EL (cell line): ENCODE data around the gene TESK1.
"Not testable (repeated sequence)": the region's sequence is repeated elsewhere in the genome, so short reads cannot be mapped to it uniquely, and the experiment has no call there.

Experiments used
- DNase-seq: peaks from one replicate; pipeline ENCODE4 v3.0.0-alpha.2; 2016

Gene TESK1

DNA sequence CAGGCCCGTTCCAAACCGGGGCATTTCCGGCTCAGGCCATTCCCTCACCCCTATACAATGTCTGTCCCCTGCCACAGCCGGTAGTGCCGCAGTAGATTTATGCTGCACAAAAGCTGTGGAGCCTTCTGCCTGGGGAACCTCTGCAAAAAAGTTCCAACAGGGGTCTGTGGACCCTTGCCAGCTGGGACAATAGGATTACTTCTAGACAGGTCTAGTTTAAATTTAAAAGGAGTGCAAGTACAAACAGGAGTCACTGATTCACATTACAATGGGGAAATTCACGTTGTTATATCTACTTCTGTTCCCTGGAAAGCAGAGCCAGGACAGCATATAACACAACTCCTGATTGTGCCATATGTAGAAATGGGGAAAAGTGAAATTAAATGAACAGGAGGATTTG, 21.5 kb upstream of the TESK1 start:
- not testable (repeated sequence) for DNase-seq

DNA sequence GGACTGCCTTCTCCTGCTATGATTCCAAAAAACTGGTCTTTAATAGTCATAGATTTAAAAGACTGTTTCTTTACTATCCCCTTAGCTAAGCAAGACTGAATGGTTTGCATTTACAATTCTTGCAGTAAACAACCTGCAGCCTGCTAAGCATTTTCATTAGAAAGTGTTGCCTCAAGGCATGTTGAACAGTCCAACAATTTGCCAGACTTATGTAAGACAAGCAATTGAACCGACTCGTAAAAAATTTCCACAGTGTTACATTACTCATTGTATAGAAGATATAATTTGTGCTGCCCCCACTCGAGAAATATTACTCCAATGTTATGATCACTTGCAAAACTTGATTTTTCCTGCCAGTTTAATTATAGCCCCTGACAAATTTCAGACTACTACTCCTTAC, 20.4 kb upstream of the TESK1 start:
- not testable (repeated sequence) for DNase-seq

DNA sequence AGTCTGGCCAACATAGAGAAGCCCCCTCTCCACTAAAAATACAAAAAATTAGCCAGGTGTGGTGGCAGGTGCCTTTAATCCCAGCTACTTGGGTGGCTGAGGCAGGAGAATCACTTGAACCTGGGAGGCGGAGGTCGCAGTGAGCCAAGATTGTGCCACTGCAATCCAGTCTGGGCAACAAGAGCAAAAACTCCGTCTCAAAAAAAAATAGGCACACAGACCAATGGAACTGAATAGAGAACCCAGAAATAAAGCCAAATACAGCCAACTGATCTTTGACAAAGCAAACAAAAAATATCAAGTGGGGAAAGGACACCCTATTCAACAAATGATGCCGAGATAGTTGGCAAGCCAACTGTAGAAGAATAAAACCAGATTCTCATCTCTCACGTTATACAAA, 16.6 kb upstream of the TESK1 start:
- DNase-seq, result not testable (repeated sequence)

DNA sequence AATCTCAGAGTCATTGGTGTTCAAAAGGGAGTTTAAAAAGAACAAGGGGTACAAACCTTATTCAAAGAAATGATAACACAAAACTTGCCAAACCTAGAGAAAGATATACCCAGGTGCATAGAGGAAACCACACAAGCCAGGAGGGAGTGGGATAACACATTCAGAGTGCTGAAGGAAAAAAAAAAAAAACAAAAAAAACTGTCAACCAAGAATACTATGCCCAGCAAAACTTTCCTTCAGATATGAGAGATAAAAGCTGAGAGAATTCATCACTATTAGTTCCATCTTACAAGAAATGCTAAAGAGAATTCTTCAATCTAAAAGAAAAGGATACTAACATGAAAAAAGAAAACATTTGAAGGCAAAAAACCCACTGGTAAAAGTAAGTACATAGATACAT, 11.5 kb upstream of the TESK1 start:
- no peak for DNase-seq

DNA sequence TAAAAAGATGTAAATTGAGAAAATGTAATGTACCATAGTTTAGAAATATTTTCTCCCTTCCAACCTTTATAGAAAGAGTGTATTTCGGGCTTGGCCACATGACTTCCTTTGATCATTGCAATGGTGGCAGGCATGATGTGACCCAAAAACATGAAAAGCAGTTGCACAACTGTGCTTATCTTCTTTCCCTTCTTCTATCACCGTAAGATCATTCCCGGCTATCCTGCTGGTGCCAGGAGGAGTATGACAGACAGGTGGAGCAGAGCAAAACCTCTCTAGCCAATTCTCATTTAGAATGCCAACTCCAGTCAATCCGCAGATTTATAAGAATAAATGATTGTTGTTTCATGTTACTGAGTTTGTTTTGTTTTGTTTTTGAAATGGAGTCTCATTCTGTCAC, 10.6 kb upstream of the TESK1 start:
- DNase-seq, result no peak

DNA sequence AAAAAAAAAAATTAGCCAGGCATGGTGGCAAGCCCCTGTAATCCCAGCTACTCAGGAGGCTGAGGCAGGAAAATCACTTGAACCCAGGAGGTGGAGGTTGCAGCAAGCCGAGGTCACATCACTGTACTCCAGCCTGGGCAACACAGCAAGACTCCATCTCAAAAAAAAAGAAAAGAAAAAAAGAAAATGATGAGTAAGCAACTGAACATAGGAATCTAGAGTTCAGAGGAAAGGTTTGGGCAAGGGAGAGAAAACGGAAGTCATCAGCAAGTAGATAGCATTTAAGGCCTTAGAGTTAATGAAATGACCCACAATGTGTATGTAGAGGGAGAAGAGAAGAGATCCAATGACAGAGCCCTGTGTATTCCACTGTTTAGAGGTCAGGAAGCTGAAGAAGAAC, 8.2 kb upstream of the TESK1 start:
- DNase-seq, result not testable (repeated sequence)

DNA sequence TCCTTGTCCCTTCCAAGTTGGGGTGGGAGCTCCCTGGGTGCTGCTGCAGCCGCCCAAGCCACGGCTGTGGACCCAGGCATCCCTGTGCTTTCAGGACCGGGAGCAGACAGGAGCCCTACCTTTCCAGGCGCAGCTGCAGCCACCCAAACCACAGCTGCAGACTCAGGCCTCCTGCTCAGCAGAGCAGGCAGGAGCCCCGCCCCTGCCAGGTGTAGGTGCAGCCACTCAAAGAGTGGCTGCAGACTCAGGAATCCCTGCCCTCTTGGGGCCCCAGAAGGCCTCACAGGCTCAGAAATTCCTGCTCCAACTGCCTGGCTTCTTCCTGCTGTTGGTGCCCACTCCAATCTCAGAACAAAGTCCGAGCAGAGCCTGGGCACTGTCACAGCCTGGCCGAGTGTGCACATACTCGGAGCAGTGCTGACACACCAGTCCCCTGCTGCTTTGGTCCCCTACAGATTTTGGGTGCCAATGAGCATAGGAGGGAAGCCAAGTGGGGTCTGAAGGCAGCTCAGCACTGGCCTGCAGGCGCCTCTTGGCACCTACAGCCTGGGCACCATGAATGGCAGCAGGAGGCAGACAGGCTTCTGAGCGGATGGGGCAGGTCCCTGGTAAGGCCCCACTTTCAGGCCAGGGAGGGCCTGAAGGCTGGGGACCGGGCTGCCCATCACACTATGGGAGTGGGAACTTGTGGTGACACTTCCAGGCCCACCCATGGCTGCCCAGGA, 6.0 kb upstream of the TESK1 start:
- DNase-seq, result no peak

DNA sequence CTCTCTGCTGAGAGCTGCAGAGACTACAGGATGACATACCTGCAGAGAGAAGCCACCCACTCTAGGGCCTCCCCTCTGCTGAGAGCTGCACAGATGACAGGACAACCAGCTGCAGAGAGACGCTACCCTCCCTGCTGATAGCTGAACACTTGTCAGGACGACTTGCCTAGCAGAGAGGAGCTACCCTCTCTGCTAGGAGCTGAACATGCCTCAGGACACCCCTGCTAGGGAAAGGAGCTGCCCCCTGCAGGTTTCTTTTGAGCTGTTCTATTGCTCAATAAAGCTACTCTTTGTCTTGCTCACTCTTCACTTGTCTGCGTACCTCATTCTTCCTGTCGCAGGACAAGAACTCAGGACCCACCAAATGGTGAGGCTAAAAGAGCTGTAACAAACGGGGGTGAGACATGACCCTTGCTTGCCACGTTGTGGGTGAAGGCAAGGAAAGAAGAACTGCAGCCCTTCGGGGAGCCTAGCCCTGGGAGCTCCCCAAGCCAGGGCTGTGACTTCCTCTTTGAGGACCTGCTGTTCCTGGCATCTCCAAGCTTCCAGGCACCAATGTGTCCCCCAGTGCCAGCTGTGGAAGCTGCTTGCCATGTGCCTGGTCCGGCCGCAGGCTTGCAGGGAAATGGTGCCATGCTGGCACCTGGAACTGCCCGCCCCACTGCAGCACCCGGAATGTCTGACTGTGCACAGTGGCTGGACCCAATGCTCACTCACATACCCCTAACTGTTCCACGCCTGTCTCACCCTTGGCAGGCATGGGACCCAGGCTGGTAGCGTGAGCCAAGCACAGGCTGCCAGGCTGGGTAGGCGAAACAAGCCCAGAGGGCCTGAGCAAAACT, 5.1 kb upstream of the TESK1 start:
- DNase-seq, result no peak

DNA sequence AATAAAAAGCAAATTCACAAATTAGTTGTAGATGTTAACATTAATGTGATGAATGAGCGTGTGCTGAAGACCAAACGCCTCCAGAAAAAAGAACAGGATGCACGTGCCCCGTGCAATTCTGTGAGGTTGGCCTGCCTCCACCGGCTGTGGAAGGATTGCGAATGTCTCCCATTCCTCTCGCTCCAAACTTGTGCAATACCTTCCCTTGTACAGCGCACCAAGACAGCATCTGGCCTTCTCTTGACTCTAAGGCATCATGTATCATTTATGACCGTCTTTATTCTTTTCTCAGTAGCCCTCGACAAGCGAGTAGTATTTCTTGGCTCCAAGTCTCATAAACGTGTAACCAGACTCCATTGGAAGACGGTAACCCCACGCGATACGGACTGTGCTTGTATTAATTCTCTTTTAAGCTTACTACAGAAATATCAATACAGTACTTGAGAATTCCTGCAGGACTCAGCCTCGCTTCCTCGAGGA, 1.5 kb upstream of the TESK1 start:
- peak; percentile 76 for DNase-seq

DNA sequence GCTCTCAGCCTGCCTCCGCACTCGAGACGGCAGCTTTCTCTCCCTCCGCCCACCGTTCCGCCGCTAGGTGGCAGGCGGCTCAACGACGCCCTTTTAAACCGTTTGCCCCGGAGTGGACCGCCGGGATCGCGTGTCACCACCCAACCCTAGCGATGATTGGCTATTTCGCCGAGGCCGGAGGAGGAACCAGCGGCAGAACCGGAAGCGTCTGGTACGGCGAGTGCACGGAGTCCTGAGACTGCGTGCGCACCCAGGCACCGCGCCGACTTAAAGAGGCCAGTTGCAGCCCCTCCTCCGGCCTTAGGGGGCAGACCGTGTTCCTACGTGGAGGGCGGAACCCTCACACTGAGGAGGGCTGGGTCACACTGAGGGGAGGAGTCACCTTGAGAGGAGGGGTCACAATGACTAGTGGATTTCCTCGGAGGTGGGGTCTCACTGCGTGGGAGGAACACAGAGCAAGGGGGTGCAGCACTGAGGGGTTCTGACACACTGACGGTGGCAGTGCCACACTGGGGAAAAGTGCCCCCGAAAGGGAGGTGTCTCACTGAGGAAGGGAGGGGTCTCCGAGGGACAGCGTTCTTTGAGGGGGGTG, 980 bp upstream of the TESK1 start:
- peak; percentile 100 for DNase-seq

DNA sequence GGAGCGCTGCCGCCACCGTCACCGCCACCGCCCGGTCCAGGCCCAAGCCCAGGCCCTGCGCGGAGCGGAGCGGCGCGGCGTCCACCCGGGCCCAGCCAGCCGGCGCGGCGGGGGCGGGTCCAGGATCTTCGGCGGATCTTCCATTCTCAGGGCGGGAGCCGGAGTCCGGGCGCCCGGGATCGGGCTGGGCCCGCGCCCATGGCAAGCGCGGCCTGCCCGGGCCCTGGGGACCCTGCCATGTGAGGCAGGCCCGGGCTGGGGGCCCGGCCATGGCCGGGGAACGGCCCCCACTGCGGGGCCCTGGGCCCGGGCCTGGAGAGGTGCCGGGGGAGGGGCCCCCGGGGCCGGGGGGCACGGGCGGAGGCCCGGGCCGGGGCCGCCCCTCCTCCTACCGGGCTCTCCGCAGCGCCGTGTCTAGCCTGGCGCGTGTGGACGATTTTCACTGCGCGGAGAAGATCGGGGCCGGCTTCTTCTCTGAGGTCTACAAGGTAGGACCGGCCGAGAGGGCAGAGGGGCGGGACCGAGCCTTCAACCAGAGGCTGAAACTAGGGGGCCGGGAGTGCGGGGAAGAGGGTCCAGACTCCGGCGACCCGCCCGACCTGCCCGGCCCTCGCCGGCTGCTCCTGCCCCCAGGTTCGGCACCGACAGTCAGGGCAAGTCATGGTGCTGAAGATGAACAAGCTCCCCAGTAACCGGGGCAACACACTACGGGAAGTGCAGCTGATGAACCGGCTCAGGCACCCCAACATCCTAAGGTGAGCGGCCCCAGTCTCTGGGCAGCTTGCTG, 482 bp downstream of the TESK1 start:
- peak; percentile 35 for DNase-seq

DNA sequence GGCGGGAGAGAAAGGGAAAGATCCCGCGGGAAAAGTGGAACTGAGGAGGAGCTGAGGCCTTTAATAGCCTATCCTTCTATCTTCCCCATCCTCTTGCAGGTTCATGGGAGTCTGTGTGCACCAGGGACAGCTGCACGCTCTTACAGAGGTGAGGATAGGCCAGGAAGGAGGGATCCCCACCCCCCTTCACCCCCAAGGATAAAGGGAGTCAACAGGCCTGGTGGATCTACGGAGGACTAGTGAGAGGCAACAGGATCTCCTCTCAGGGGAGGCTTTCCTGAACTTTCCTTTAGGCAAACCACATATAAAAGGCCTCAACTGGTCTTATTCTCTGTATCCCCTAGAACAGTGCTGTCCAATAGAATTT, 1.1 kb downstream of the TESK1 start:
- DNase-seq, result peak; percentile 22

DNA sequence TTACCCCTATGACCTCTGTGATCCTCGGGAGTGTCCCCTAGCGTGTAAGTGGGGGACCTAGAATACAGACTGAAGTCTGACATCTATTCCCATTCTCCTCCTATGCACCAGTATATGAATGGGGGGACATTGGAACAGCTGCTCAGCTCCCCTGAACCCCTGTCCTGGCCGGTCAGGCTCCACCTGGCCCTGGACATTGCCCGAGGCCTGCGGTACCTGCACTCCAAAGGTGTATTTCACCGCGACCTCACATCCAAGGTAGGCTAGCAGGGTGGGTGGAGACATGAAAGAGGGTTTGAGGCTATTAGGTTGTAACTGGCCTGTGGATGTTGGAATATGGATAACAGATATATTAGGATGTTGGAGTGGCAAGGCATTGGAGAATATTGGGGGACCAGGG, 1.7 kb downstream of the TESK1 start:
- no peak for DNase-seq

DNA sequence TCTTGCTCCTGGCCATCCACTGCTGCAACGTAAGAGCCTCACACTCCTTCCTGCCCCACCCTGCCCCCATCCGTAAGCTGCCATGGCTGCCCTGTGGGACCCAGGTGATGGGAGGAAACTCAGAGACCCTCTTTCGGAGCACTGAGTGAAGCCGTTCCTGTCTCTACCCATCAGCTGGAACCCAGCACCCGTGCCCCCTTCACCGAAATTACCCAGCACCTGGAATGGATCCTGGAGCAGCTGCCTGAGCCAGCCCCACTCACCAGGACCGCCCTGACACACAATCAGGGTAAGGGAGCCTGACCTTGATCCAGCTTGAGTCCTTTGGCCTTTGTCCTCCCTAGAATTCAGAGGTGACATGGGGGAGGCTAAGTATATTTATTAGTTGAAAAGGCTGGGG, 3.2 kb downstream of the TESK1 start:
- no peak for DNase-seq

DNA sequence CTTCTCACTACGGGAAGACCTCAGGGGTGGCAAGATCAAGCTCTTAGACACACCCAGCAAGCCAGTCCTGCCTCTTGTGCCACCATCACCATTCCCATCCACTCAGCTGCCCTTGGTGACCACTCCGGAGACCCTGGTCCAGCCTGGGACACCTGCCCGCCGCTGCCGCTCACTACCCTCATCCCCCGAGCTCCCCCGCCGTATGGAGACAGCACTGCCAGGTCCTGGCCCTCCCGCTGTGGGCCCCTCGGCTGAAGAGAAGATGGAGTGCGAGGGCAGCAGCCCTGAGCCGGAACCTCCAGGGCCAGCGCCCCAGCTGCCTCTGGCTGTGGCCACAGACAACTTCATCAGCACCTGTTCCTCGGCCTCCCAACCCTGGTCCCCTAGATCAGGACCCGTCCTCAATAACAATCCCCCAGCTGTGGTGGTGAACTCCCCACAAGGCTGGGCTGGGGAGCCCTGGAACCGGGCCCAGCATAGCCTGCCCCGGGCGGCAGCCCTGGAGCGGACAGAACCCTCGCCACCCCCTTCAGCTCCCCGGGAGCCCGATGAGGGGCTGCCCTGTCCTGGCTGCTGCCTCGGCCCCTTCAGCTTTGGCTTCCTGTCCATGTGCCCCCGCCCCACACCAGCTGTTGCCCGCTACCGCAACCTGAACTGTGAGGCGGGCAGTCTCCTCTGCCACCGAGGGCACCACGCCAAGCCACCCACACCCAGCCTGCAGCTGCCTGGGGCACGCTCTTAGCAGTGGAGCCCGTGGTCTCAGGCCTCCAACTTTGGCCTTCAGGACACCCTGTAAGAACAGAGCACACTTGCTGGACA, 4.1 kb downstream of the TESK1 start:
- no peak for DNase-seq

DNA sequence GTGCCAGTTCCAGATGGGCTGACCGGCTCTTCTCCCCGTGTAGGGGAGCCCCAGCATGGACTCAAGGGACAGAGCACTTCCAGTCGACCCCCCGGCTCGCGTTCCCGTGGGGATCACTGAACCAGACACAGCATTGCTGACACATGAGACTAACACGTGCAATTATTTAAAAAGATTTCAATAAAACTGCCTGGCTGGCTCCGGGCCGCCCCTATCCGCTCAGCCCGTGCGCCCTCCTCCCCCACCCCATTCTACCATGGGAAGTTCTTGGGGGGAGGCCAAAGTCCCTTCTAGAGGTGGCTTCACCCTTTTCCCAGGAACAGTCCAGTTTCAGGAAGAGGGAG, 4.7 kb downstream of the TESK1 start:
- DNase-seq, result no peak

DNA sequence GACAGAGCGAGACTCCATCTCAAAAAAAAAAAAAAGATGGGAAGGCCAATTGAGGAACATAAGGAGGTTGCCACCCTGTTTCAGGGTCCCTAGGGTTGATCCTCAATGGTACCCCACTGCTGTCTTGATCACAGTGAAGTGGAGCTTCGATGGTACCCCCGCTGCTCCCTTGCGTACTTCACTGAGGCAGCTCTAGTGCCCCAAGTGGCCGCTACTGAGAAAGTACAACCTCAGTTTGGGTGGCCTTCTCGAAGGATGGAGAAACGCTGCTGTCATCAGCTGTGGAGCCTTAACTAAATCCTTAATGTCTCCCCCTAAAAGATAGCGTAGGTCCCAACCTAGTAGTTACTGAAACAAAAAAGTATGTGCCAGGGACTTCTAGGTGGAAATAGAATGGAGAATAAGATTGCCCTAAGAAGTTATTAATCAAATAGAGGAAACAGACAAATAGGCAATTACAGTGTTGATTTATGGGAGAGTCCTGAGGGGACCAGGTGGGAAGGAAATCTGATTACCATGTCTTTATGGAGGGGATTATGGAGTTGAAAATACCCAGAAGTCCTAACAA, 6.3 kb downstream of the TESK1 start:
- peak; percentile 35 for DNase-seq

DNA sequence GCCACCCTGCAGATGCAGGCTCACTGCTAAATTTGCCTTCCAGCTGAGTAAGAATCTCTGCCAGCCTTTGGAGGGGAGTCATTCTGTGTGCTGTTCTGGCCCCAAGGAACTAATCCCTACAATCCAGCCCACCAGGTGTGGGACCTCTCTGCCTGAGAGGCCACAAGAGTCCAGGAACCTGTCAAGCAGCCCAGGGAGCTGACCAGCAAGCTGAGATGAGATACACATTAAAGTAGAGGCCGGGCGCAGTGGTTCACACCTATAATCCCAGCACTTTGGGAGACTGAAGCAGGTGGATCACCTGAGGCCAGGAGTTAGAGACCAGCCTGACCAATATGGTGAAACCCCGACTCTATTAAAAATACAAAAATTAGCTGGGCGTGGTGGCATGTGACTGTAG, 7.0 kb downstream of the TESK1 start:
- not testable (repeated sequence) for DNase-seq

DNA sequence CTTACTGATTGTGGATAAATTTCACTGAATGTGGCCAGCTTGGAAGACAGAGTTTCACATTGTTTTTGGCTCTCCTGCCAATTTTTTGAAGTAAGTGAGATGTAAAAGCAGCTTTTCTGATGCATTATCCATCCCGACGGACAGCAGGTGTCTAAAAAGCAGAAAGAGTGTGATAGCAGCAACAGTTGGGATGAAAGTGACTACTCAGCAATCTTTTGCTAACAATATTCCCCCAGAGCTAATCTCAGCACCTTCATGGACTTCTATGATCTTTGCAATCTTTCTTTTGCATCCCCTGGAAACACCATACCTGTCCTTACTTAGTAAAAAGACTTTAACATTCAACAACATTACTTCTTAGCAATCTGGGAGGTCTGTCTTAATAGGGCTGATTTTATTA, 7.8 kb downstream of the TESK1 start:
- no peak for DNase-seq

DNA sequence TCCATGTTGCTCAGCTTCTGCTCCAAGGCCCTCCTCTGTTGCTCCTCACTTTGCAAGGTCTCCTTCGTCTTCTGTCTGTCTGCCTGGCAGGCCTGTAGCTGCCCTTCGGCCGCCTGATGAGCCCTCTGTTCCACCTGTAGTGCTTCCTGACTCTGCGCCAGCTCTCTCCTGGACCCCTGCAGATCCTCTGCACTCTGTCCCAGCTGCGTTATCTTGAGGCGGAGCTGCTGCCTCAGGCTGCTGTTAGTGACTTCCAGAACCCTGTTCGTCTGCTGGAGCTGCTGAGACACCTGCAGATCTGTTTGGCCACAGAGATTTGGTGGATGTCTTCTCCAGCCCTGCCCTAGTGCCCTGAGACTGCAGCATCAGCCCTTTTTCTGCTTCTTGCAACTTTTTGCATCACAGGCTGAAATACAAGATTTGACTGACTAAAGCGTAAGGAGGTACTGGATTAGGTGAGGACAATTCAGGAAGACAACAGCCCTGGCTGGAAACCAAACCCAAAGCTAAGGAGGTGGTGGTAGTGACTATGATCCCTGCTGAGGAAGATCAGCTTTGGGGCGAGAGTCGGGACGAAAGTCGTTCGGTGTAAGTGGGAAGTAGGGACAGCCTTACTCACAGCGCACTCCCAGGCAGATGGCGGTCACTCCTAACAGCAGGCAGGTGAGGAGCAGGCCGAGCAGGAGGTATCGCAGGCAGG, 11.1 kb downstream of the TESK1 start:
- no peak for DNase-seq
